Caco-2 (cell line): ENCODE results near the gene GPR157. TPM values are rescaled to one million over a fixed set of nuclear protein-coding genes. Genes with fewer than 3 reads are reported as not detected.

Experiments used
- BruUV-seq: library from RNA; stranded (reverse); fragments of 400-500 nt; replicated peaks from 2 replicates; lab custom pipeline; 2021; lab: Mats Ljungman, UMichigan
- CTCF ChIA-PET: fragments of 300-600 bp; sonication (Branson Sonifier 250); formaldehyde crosslinking; loops from one replicate; lab custom pipeline; 2022; ENCODE audit warnings: antibody characterized with exemption; lab: Charles Lee
- POLR2A ChIA-PET: fragments of 300-600 bp; sonication (Branson Sonifier 250); formaldehyde crosslinking; loops from one replicate; lab custom pipeline; 2022; ENCODE audit warnings: antibody characterized with exemption; lab: Charles Lee
- DNase-seq, 2 experiments: peaks; one replicate each; pipeline versions ENCODE4 v3.0.0 to v3.0.0-alpha.2; 2020 to 2022
- H3K27me3 ChIP-seq: replicated peaks from 2 replicates; pipeline ENCODE4 v1.6.0; 2011; ENCODE audit warnings: low read length; ENCODE audit not compliant: control insufficient read depth, insufficient read depth
- H3K36me3 ChIP-seq: 2 replicates; pipeline ENCODE4 v1.5.1; 2011; ENCODE audit warnings: low read length; ENCODE audit not compliant: control insufficient read depth, insufficient read depth
- H3K4me1 ChIP-seq: fragments of 250-450 bp; sonication (Bioruptor Pico); 2 replicates; pipeline ENCODE4 v1.5.1; 2020; ENCODE audit warnings: mild to moderate bottlenecking
- H3K4me3 ChIP-seq: 2 replicates; pipeline ENCODE4 v1.5.1; 2011; ENCODE audit warnings: low read depth, mild to moderate bottlenecking, control low read depth, low read length
- H3K9me3 ChIP-seq: fragments of 250-450 bp; sonication (Bioruptor Pico); 2 replicates; pipeline ENCODE4 v1.5.1; 2020; ENCODE audit warnings: mild to moderate bottlenecking, moderate library complexity
- H3K27ac Mint-ChIP-seq: one replicate; pipeline ENCODE4 v1.8.0; 2022; ENCODE audit warnings: mixed read lengths; ENCODE audit not compliant: unreplicated experiment
- H3K27me3 Mint-ChIP-seq: one replicate; pipeline ENCODE4 v1.8.0; 2022; ENCODE audit warnings: mixed read lengths; ENCODE audit not compliant: insufficient read depth, unreplicated experiment
- H3K36me3 Mint-ChIP-seq: one replicate; pipeline ENCODE4 v1.8.0; 2022; ENCODE audit warnings: mild to moderate bottlenecking, mixed read lengths; ENCODE audit not compliant: insufficient read depth, unreplicated experiment
- H3K4me1 Mint-ChIP-seq: one replicate; pipeline ENCODE4 v1.8.0; 2022; ENCODE audit warnings: low read depth, mixed read lengths; ENCODE audit not compliant: unreplicated experiment
- H3K4me3 Mint-ChIP-seq: one replicate; pipeline ENCODE4 v1.8.0; 2022; ENCODE audit warnings: mild to moderate bottlenecking, moderate library complexity, mixed read lengths; ENCODE audit not compliant: unreplicated experiment
- H3K9me3 Mint-ChIP-seq: one replicate; pipeline ENCODE4 v1.8.0; 2022; ENCODE audit warnings: mixed read lengths; ENCODE audit not compliant: unreplicated experiment
- intact Hi-C: fragments of 100-400 bp; cut with micrococcal nuclease; formaldehyde crosslinking; loops from one replicate; pipeline ENCODE4 v1.10.0; 2022; ENCODE audit not compliant: unreplicated experiment
- total RNA-seq: library from RNA; stranded (reverse); gene quantifications from 2 replicates; pipeline ENCODE4 v1.2.3, GENCODE V29; 2022
- TF ChIP-seq, protein P1 (sequence below), 2 experiments: fragments of 200-600 bp in 1 of 2; IDR thresholded peaks; 1 replicate in 1 of 2; 2 replicates in 1 of 2; pipeline versions ENCODE4 v1.5.1 to v1.8.0; 2011 to 2022; ENCODE audit warnings: antibody characterized with exemption in 1 of 2, control low read depth in 1 of 2, inconsistent platforms in 1 of 2, low read depth in 1 of 2, low read length in 1 of 2, mild to moderate bottlenecking in 1 of 2, moderate library complexity in 1 of 2; ENCODE audit not compliant: insufficient read depth in 1 of 2, severe bottlenecking in 1 of 2, unreplicated experiment in 1 of 2

Gene GPR157
- total RNA-seq, 1 experiment from 2014 or later, result 17.2 TPM

DNA sequence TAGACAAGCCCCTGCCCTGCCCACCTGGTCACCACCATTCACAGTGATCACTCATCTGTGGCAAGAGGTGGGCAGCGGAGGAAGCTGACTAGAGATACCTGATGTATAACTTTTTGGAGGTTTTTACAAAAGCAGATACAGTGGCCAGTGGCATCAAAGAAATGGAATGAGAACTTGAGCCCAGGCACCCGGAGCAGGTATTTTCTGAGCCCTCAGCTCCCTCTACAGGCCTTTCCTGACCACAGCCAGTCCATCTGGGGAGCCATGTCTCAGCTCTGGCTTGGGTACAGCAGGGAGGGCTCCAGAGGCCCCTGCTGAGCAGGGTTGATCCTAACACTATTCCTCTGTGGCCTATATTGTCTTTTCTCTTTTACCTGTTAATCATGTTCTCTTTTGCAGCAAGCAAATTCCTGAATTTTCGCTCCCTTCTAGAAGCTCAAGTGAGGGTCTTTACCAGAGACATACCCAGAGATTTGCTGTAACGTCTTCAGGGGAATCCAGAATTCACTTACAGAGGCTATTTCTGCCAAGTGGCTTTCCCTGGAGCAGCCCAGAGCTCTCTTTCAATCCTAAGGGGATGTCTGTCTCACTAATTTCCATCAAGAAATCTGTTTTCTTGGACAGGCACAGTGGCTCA lies 27.3 kb downstream of the GPR157 start:
- Histone ChIP-seq H3K4me3 (no peak overlapping the region), H3K27me3 (no peaks in the 10 kb centered on the region), H3K4me1 (no peaks in the 10 kb centered on the region), H3K9me3 (peaks cover 8% of the 10 kb centered on the region; the same call in 1 of the 2 replicates), H3K36me3 (no peaks in the 10 kb centered on the region)
- no peaks in the 10 kb centered on the region for H3K27me3 Mint-ChIP-seq
- no peaks in the 10 kb centered on the region for H3K4me1 Mint-ChIP-seq
- no TSS peak for BruUV-seq
- ChIA-PET POLR2A (interaction anchor here (0.6 kb wide), 1 partner anchor 113 kb away, joined by 3 read pairs; no protein-coding TSS in a partner anchor), CTCF (interaction anchor here (0.6 to 2.3 kb wide), 11 partner anchors 9 to 340 kb away, joined by 3 to 17 read pairs (median 4); no protein-coding TSS in a partner anchor)
- H3K4me3 Mint-ChIP-seq, result no peak overlapping the region
- peaks cover 5% of the 10 kb centered on the region for H3K36me3 Mint-ChIP-seq
- intact Hi-C loops, result loop anchor here (1.0 kb wide), 2 partner anchors 91 to 183 kb away; no protein-coding TSS in a partner anchor
- H3K9me3 Mint-ChIP-seq, result no peaks in the 10 kb centered on the region
- H3K27ac Mint-ChIP-seq, result no peak overlapping the region
- DNase-seq, result peak; percentile 63 to 65
- TF ChIP-seq, protein P1, sequence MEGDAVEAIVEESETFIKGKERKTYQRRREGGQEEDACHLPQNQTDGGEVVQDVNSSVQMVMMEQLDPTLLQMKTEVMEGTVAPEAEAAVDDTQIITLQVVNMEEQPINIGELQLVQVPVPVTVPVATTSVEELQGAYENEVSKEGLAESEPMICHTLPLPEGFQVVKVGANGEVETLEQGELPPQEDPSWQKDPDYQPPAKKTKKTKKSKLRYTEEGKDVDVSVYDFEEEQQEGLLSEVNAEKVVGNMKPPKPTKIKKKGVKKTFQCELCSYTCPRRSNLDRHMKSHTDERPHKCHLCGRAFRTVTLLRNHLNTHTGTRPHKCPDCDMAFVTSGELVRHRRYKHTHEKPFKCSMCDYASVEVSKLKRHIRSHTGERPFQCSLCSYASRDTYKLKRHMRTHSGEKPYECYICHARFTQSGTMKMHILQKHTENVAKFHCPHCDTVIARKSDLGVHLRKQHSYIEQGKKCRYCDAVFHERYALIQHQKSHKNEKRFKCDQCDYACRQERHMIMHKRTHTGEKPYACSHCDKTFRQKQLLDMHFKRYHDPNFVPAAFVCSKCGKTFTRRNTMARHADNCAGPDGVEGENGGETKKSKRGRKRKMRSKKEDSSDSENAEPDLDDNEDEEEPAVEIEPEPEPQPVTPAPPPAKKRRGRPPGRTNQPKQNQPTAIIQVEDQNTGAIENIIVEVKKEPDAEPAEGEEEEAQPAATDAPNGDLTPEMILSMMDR (IDR thresholded peaks at IDR 0.05; ENCODE audit: insufficient read depth in 1 of 2, low read depth in 1 of 2, low read length in 1 of 2, severe bottlenecking in 1 of 2, unreplicated experiment in 1 of 2), result peak; percentile 44 to 78

DNA sequence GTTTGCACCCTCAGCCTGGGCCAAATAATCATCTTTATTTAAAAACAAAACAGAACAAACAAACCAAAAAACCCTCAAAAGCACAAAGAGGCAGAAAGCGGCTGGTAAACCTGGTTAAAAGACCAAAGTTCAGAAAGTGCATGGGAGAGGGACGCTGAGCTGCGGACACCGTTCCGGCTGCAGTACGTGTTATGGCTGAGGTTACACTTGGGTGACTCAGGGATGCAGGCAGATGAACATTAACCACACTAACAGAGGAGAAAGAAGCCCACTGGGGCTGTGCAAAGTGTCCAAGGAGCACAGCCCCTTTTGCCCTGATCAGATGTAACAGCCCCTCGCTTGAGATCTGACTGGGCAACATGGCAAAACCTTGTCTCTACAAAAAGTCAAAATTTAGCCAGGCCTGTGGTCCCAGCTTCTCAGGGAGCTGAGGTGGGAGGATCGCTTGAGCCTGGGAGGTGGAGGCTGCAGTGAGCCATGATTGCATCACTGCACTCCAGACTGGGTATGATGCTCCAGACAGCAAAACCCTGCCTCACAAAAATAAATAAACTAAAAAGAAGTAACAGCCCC lies 28.3 kb downstream of the GPR157 start:
- no peaks in the 10 kb centered on the region for H3K4me1 Mint-ChIP-seq
- Histone ChIP-seq H3K27me3 (no peaks in the 10 kb centered on the region), H3K9me3 (peaks cover 8% of the 10 kb centered on the region; the same call in 1 of the 2 replicates), H3K4me3 (no peak overlapping the region), H3K4me1 (no peaks in the 10 kb centered on the region), H3K36me3 (no peaks in the 10 kb centered on the region)
- BruUV-seq, result no TSS peak
- no peak overlapping the region for H3K4me3 Mint-ChIP-seq
- DNase-seq, result no peak
- ChIA-PET CTCF (interaction anchor here (1.6 to 2.3 kb wide), 2 partner anchors 10 to 182 kb away, joined by 6 to 9 read pairs; no protein-coding TSS in a partner anchor), POLR2A (no interaction called here)
- intact Hi-C loops, result loop anchor here (1.0 kb wide), 2 partner anchors 90 to 182 kb away; no protein-coding TSS in a partner anchor
- TF ChIP-seq, protein P1 (IDR thresholded peaks at IDR 0.05; ENCODE audit: insufficient read depth in 1 of 2, low read depth in 1 of 2, low read length in 1 of 2, severe bottlenecking in 1 of 2, unreplicated experiment in 1 of 2), result no peak
- no peak overlapping the region for H3K27ac Mint-ChIP-seq
- H3K36me3 Mint-ChIP-seq, result peaks cover 5% of the 10 kb centered on the region
- H3K9me3 Mint-ChIP-seq, result no peaks in the 10 kb centered on the region
- H3K27me3 Mint-ChIP-seq, result no peaks in the 10 kb centered on the region

DNA sequence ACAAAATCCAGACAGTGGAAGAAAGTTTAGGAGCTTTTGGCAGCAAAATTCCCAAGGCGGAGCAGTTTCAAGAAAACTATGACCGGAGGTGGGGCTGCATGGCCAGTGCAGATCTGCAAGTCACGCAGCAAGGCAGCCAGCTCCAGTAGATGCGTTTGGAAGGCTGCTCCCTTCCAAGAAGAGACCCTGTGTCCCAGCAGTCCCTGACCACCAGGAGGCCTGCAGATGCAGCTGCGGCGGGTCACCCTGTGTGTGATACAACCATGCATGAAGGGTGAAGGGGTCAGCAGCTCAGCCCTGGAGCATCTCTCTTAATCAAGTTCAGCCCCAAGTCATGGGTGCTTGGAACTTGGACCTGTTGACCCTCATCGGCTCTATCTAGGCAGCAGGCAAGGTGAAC lies 29.3 kb downstream of the GPR157 start:
- peaks cover 5% of the 10 kb centered on the region for H3K36me3 Mint-ChIP-seq
- no peak for DNase-seq
- no peak overlapping the region for H3K4me3 ChIP-seq
- no peaks in the 10 kb centered on the region for H3K36me3 ChIP-seq
- no peaks in the 10 kb centered on the region for H3K27me3 ChIP-seq
- ChIA-PET POLR2A (no interaction called here), CTCF (no interaction called here)
- H3K27me3 Mint-ChIP-seq, result no peaks in the 10 kb centered on the region
- H3K4me1 Mint-ChIP-seq, result no peaks in the 10 kb centered on the region
- H3K4me1 ChIP-seq, result no peaks in the 10 kb centered on the region
- H3K27ac Mint-ChIP-seq, result no peak overlapping the region
- TF ChIP-seq, protein P1 (IDR thresholded peaks at IDR 0.05; ENCODE audit: insufficient read depth in 1 of 2, low read depth in 1 of 2, low read length in 1 of 2, severe bottlenecking in 1 of 2, unreplicated experiment in 1 of 2), result peak in 1 of 2 experiments; percentile 14
- no peak overlapping the region for H3K4me3 Mint-ChIP-seq
- H3K9me3 Mint-ChIP-seq, result peaks cover 6% of the 10 kb centered on the region
- H3K9me3 ChIP-seq, result peaks cover 12% of the 10 kb centered on the region; the same call in 1 of the 2 replicates
- BruUV-seq, result no TSS peak
- intact Hi-C loops, result no loop called here
